DMS153 (cell line): ENCODE results near the gene MYOT.

Source experiments
- DNase-seq: peaks from one replicate; lab custom pipeline; 2025; lab: John Stamatoyannopoulos, UW

MYOT gene

DNA sequence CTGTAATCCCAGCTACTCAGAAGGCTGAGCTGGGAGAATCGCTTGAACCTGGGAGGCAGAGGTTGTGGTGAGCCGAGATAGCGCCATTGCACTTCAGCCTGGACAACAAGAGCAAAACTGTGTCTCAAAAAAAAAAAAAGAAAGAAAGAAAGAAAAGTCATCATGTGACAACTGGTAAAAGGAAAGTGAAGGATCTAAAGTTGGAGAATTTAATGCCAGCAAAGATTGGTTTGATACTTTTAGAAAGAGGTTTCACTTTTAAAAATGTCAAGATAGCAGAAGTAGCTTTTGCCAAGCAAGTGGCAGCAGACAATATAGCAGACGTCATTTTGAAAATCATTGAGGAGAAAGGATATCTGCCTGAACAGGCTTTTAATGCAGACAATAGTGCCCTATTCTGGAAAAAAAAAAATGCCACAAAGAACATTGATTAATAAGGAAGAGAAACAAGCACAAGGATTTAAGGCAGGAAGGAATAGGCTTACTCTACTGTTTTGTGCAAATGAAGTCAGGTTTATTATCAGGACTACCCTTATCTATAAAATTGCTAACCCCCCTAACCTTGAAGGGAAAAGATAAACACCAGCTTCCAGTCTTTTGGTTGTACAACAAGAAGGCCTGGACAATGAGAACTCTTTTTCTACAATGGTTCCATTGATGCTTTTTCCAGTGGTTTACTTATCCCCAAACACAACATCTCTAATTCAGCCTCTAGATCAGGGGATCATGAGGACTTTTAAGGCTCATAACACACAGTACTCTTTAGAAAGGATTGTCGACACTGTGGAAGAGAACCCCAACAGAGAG lies 33.6 kb downstream of the MYOT start:
- DNase-seq: no peak

GRCh38 chr5:137902408-137903133 lies 34.9 kb downstream of the MYOT start:
- no peak for DNase-seq

- no peak for DNase-seq
Observed at GRCh38 chr5:137914758-137915157, 47.1 kb downstream of the MYOT start.

DNA sequence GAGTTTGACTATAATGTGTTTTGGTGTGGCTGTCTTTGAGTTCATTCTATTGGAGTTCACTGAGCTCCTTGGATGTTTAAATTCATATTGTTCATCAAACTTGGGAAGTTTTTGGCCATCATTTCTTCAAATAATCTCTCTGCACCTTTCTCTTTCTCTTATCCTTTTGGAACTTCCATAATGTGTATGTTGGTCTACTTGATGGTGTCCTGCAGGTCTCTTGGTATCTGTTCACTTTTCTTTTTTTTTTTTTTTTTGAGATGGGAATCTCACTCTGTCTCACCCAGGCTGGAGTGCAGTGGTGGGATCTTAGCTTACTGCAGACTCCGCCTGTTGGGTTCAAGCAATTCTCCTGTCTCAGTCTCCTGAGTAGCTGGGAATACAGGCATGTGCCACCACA lies 49.3 kb downstream of the MYOT start:
- no peak for DNase-seq

GRCh38 chr5:137921931-137922330 lies 54.3 kb downstream of the MYOT start:
- no peak for DNase-seq

DNA sequence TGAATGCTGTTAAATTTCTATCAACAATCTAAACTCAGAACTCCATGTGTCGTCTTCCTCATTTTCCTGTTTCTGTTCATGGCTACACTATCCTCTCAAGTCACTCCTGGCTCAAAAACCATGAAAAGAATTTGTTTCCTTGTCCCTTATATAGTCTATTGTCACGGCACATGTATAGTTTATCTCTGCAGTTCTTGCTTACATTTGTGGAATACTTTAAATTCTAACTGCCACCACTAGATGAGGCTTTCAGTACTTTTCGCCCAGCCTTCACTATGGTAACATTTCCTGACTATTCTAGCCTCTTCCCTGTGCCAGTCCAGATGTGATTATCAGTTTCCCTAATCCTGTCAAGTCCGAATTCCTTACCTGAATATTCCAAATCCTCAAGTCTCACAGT lies 56.2 kb downstream of the MYOT start:
- no peak for DNase-seq

DNA sequence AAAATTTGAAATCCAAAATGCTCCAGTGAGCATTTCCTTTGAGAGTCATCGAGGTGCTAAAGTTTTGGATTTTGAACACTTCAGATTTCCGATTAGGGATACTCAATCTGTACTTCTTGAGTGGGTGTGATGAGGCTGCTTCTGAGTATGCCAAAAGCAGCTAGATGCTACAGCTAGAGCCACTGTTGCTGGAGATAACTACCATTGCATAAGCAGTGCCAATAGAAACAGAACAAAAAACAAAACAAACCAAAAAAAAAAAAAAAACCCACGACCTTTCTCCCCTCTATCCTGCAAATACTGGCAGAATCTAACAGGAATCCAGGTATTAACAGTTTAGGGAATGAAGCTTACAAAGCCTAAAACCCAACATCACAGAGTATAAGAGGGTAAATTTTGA lies 65.1 kb downstream of the MYOT start:
- DNase-seq: no peak

DNA sequence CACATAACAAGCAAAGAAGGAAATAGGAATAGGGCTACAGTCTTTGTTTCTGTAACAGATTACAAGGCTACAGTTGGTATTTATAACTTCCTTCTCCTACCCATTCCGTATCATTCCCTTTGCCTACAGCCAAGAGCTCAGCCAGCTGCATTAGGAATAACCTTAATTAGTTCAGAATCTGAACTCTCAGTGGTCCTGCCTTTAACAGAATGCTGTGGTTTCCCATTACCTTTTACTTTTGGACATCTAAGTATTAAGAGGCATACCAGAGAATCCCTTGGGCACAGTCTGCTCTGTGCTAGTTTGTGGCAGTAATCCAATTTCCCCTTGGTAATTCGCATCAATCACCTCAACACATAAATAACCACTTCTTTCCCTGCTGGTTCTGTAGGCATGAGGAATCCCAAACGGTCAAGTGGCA lies 65.8 kb downstream of the MYOT start:
- no peak for DNase-seq

DNA sequence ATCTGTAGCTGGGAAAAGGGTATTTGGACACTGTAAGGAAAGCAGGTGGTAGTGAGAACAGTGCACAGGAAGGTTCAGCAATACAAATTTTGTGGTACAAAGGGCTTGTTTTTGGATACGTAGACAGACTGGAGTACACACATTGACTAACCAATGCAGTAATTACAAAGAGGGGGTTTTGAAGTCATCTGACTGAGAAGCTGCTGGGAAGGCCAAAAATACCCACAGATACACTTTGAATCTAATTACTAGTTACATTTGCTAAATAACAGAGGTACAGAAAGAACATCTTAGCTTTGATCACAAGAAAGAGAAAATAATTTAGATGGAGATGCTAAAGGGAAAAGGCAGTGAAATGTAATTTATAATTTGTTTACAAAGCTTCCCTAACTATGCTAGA lies 67.5 kb downstream of the MYOT start:
- DNase-seq: no peak

GRCh38 chr5:137935694-137936093 lies 68.0 kb downstream of the MYOT start:
- DNase-seq: no peak
